ENCODE data around the gene PHLDB2. TPM values are rescaled to one million over a fixed set of nuclear protein-coding genes. Genes with fewer than 3 reads are reported as not detected.

PHLDB2 gene
- total RNA-seq, 2 experiments from 2014 or later, result 1.2 to 2.4 TPM

GRCh38 chr3:111949712-111950111 is 90.6 kb downstream of the PHLDB2 start:
- no peak for TF ChIP-seq CTCF (IDR thresholded peaks at IDR 0.05)
- ChIA-PET CTCF (interaction anchor here (2.5 kb wide), 1 partner anchor 64 kb away, joined by 7 read pairs; no protein-coding TSS in a partner anchor), POLR2A (no interaction called here)
- Mint-ChIP-seq H3K9me3 (no peaks in the 10 kb centered on the region), H3K36me3 (ENCODE audit: low read depth) (no peaks in the 10 kb centered on the region), H3K4me1 (ENCODE audit: low read depth) (no peaks in the 10 kb centered on the region), H3K4me3 (no peak overlapping the region), H3K27me3 (no peaks in the 10 kb centered on the region), H3K27ac (no peak overlapping the region)
- ATAC-seq (no peak), DNase-seq (no peak)
- intact Hi-C loops (cut with micrococcal nuclease), result no loop called here

- H3K4me3 Mint-ChIP-seq, result no peak overlapping the region
- DNase-seq (no peak), ATAC-seq (no peak)
- H3K27me3 Mint-ChIP-seq, result no peaks in the 10 kb centered on the region
- intact Hi-C loops (cut with micrococcal nuclease), result no loop called here
- no peak overlapping the region for H3K27ac Mint-ChIP-seq
- no peak for TF ChIP-seq CTCF (IDR thresholded peaks at IDR 0.05)
- POLR2A ChIA-PET, result no interaction called here
- H3K4me1 Mint-ChIP-seq (ENCODE audit: low read depth), result no peaks in the 10 kb centered on the region
- no peaks in the 10 kb centered on the region for H3K9me3 Mint-ChIP-seq
- H3K36me3 Mint-ChIP-seq (ENCODE audit: low read depth), result no peaks in the 10 kb centered on the region
- CTCF ChIA-PET, result interaction anchor here (0.7 to 2.5 kb wide), 4 partner anchors 16 to 235 kb away, joined by 3 to 7 read pairs (median 5); no protein-coding TSS in a partner anchor
Measured at GRCh38 chr3:111951032-111951431, 92.0 kb downstream of the PHLDB2 start.

- no peaks in the 10 kb centered on the region for H3K9me3 Mint-ChIP-seq
- ChIA-PET CTCF (interaction anchor here (0.7 to 2.5 kb wide), 4 partner anchors 62 to 236 kb away, joined by 3 to 7 read pairs (median 6); partner anchors contain the start of gene PHLDB2), POLR2A (no interaction called here)
- intact Hi-C loops (cut with micrococcal nuclease), result no loop called here
- no peak for TF ChIP-seq CTCF (IDR thresholded peaks at IDR 0.05)
- no peak overlapping the region for H3K4me3 Mint-ChIP-seq
- H3K4me1 Mint-ChIP-seq (ENCODE audit: low read depth), result no peaks in the 10 kb centered on the region
- H3K27ac Mint-ChIP-seq, result no peak overlapping the region
- H3K36me3 Mint-ChIP-seq (ENCODE audit: low read depth), result no peaks in the 10 kb centered on the region
- no peaks in the 10 kb centered on the region for H3K27me3 Mint-ChIP-seq
- DNase-seq, result no peak
- ATAC-seq, result no peak
Measured at GRCh38 chr3:111952086-111952485, 93.0 kb downstream of the PHLDB2 start.

- no peaks in the 10 kb centered on the region for H3K9me3 Mint-ChIP-seq
- H3K4me3 Mint-ChIP-seq, result no peak overlapping the region
- CTCF ChIA-PET, result interaction anchor here (1.1 to 6.7 kb wide), 2 partner anchors 15 to 236 kb away, joined by 3 to 27 read pairs; no protein-coding TSS in a partner anchor
- H3K27me3 Mint-ChIP-seq, result no peaks in the 10 kb centered on the region
- intact Hi-C loops (cut with micrococcal nuclease), result no loop called here
- no peaks in the 10 kb centered on the region for H3K4me1 Mint-ChIP-seq (ENCODE audit: low read depth)
- TF ChIP-seq CTCF (IDR thresholded peaks at IDR 0.05), result no peak
- no peak for DNase-seq
- no peak overlapping the region for H3K27ac Mint-ChIP-seq
- POLR2A ChIA-PET, result no interaction called here
- H3K36me3 Mint-ChIP-seq (ENCODE audit: low read depth), result no peaks in the 10 kb centered on the region
- no peak for ATAC-seq
Measured at GRCh38 chr3:111952866-111953450, 93.9 kb downstream of the PHLDB2 start.

GRCh38 chr3:111954228-111954990 is 95.3 kb downstream of the PHLDB2 start:
- DNase-seq (no peak), ATAC-seq (no peak)
- H3K4me1 Mint-ChIP-seq (ENCODE audit: low read depth), result no peaks in the 10 kb centered on the region
- no peak overlapping the region for H3K27ac Mint-ChIP-seq
- TF ChIP-seq CTCF (IDR thresholded peaks at IDR 0.05), result no peak
- H3K27me3 Mint-ChIP-seq, result no peaks in the 10 kb centered on the region
- ChIA-PET POLR2A (interaction anchor here (0.8 to 1.2 kb wide), 2 partner anchors 17 to 237 kb away, joined by 3 read pairs; no protein-coding TSS in a partner anchor), CTCF (interaction anchor here (1.0 to 6.7 kb wide), 6 partner anchors 13 to 285 kb away, joined by 3 to 27 read pairs (median 4); no protein-coding TSS in a partner anchor)
- intact Hi-C loops (cut with micrococcal nuclease), result no loop called here
- no peaks in the 10 kb centered on the region for H3K9me3 Mint-ChIP-seq
- H3K36me3 Mint-ChIP-seq (ENCODE audit: low read depth), result no peaks in the 10 kb centered on the region
- no peak overlapping the region for H3K4me3 Mint-ChIP-seq

Data from activated CD8-positive, alpha-beta T cell treated with anti-CD3 and anti-CD28 coated beads for 36 hours (primary cell).